ACHN (cell line): ENCODE measurements around the gene GPAT3.
"Not testable (repeated sequence)": the region's sequence is repeated elsewhere in the genome, so short reads cannot be mapped to it uniquely, and the experiment has no call there.

Experiments used
- DNase-seq: peaks from one replicate; pipeline ENCODE4 v3.0.0-alpha.2; 2015
- in situ Hi-C: cut with HindIII; loops from 2 replicates; pipeline ENCODE4 v1.10.0; 2017; ENCODE audit warnings: low sequenced_read_pairs, low pct_ligation_motif_present, low pct_unique_long_range_greater_than_20kb

Gene GPAT3

GRCh38 chr4:83535520-83536361, at the start of gene GPAT3:
GPAT3 (plus strand) TSS chr4:83536108; CDS start chr4:83536623, 515 bp downstream.
- in situ Hi-C loops, result no loop called here
- peak; percentile 80 for DNase-seq

- in situ Hi-C loops, result no loop called here
- no peak for DNase-seq
These were observed 49.3 kb upstream of the GPAT3 start for GRCh38 chr4:83486457-83487129.

- DNase-seq, result no peak
- in situ Hi-C loops, result no loop called here
These were observed 46.1 kb upstream of the GPAT3 start for GRCh38 chr4:83489711-83490326.

GRCh38 chr4:83490876-83491450, 44.9 kb upstream of the GPAT3 start:
- in situ Hi-C loops, result no loop called here
- peak; percentile 37 for DNase-seq

GRCh38 chr4:83496085-83496917, 39.6 kb upstream of the GPAT3 start:
- DNase-seq, in situ Hi-C loops: not testable (repeated sequence)

- DNase-seq, result no peak
- in situ Hi-C loops, result no loop called here
These were observed 37.7 kb upstream of the GPAT3 start for GRCh38 chr4:83498187-83498586.

- DNase-seq, in situ Hi-C loops: not testable (repeated sequence)
These were observed 34.2 kb upstream of the GPAT3 start for GRCh38 chr4:83501671-83502070.

GRCh38 chr4:83503974-83504373, 31.9 kb upstream of the GPAT3 start:
- in situ Hi-C loops, result no loop called here
- no peak for DNase-seq

- no peak for DNase-seq
- in situ Hi-C loops, result no loop called here
These were observed 31.4 kb upstream of the GPAT3 start for GRCh38 chr4:83504503-83504902.

- no peak for DNase-seq
- in situ Hi-C loops, result no loop called here
These were observed 30.9 kb upstream of the GPAT3 start for GRCh38 chr4:83504996-83505395.

GRCh38 chr4:83509156-83509585, 26.7 kb upstream of the GPAT3 start:
- peak; percentile 62 for DNase-seq
- in situ Hi-C loops, result not testable (repeated sequence)

GRCh38 chr4:83510442-83510841, 25.5 kb upstream of the GPAT3 start:
- DNase-seq, result no peak
- in situ Hi-C loops, result no loop called here

- no peak for DNase-seq
- in situ Hi-C loops, result no loop called here
These were observed 19.7 kb upstream of the GPAT3 start for GRCh38 chr4:83516042-83516772.

- in situ Hi-C loops, result no loop called here
These were observed 13.7 kb upstream of the GPAT3 start for GRCh38 chr4:83522239-83522638.

GRCh38 chr4:83527671-83528070, 8.2 kb upstream of the GPAT3 start:
- no peak for DNase-seq
- in situ Hi-C loops, result no loop called here

More at GRCh38 chr4:83522239-83522638, 13.7 kb upstream of the GPAT3 start:
- DNase-seq, result no peak

GRCh38 chr4:83536362-83537272, 709 bp downstream of the GPAT3 start:
- DNase-seq, result no peak
- in situ Hi-C loops, result no loop called here

- in situ Hi-C loops, result no loop called here
- no peak for DNase-seq
These were observed 6.3 kb downstream of the GPAT3 start for GRCh38 chr4:83542225-83542624.
